Measurements from ENCODE around the gene CCL22.

DNA sequence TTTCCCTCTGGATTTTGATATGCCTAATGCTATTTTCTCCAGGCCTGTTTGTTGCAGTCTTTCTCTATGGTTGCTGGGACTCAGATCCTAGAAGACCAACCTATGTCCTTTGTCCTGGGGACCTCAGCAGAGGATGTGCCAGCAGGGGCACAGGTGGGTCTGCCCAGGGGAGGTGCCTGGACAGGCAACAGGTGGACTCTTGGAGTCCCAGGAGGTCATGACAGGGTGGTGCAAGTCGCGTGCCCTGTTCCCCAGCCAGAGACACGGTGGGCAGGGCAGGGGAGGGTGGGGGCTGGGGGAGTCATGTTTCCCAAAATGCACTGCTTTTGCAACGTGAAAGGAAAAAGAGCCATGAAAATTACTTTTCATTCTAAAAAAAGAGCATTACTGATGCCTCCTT, 47.8 kb upstream of the CCL22 start:
- TF ChIP-seq, protein P1, sequence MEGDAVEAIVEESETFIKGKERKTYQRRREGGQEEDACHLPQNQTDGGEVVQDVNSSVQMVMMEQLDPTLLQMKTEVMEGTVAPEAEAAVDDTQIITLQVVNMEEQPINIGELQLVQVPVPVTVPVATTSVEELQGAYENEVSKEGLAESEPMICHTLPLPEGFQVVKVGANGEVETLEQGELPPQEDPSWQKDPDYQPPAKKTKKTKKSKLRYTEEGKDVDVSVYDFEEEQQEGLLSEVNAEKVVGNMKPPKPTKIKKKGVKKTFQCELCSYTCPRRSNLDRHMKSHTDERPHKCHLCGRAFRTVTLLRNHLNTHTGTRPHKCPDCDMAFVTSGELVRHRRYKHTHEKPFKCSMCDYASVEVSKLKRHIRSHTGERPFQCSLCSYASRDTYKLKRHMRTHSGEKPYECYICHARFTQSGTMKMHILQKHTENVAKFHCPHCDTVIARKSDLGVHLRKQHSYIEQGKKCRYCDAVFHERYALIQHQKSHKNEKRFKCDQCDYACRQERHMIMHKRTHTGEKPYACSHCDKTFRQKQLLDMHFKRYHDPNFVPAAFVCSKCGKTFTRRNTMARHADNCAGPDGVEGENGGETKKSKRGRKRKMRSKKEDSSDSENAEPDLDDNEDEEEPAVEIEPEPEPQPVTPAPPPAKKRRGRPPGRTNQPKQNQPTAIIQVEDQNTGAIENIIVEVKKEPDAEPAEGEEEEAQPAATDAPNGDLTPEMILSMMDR (conservative IDR thresholded peaks at IDR 0.05; ENCODE audit: low read depth, low read length): no peak
- TF ChIP-seq EZH2 (IDR thresholded peaks at IDR 0.05; ENCODE audit: borderline replicate concordance, low read depth, low read length, poor library complexity, severe bottlenecking): no peak
